ENCODE results near the gene VGF.
"Not testable (repeated sequence)": the region's sequence is repeated elsewhere in the genome, so short reads cannot be mapped to it uniquely, and the experiment has no call there.

The VGF gene

GRCh38 chr7:101206665-101207042 lies 41.3 kb upstream of the VGF start:
- TF ChIP-seq CTCF (IDR thresholded peaks at IDR 0.05; ENCODE audit: control extremely low read depth, extremely low read depth, low read depth, missing control alignments) = no peak
- no peak for DNase-seq (ENCODE audit: extremely low spot score)
- POLR2A ChIA-PET = no interaction called here
- CTCF ChIA-PET = interaction anchor here (2.9 kb wide), 1 partner anchor 10 kb away, joined by 9 read pairs; the partner anchor contains the start of genes PLOD3 and ZNHIT1

- ChIA-PET CTCF (interaction anchor here (2.9 to 5.9 kb wide), 2 partner anchors 11 to 14 kb away, joined by 9 to 41 read pairs; partner anchors contain the start of genes PLOD3 and ZNHIT1), POLR2A (no interaction called here)
- no peak for DNase-seq (ENCODE audit: extremely low spot score)
- TF ChIP-seq CTCF (IDR thresholded peaks at IDR 0.05; ENCODE audit: control extremely low read depth, extremely low read depth, low read depth, missing control alignments) = no peak
These were observed 40.7 kb upstream of the VGF start for GRCh38 chr7:101205901-101206664.

GRCh38 chr7:101203740-101204738 lies 38.7 kb upstream of the VGF start:
- CTCF ChIA-PET = interaction anchor here (0.8 to 5.9 kb wide), 5 partner anchors 12 to 127 kb away, joined by 3 to 41 read pairs (median 6); partner anchors contain the start of genes PLOD3 and ZNHIT1
- POLR2A ChIA-PET = not testable (repeated sequence)

GRCh38 chr7:101202603-101202918 lies 37.2 kb upstream of the VGF start:
- POLR2A ChIA-PET = no interaction called here
- CTCF ChIA-PET = interaction anchor here (0.8 to 5.9 kb wide), 4 partner anchors 10 to 59 kb away, joined by 3 to 41 read pairs (median 5); no protein-coding TSS in a partner anchor
- DNase-seq (ENCODE audit: extremely low spot score) = no peak
- no peak for TF ChIP-seq CTCF (IDR thresholded peaks at IDR 0.05; ENCODE audit: control extremely low read depth, extremely low read depth, low read depth, missing control alignments)

More at GRCh38 chr7:101203740-101204738, 38.7 kb upstream of the VGF start:
- not testable (repeated sequence) for DNase-seq (ENCODE audit: extremely low spot score)

- CTCF ChIA-PET = interaction anchor here (0.8 to 5.9 kb wide), 3 partner anchors 10 to 58 kb away, joined by 3 to 41 read pairs (median 7); no protein-coding TSS in a partner anchor
- POLR2A ChIA-PET = no interaction called here
- no peak for DNase-seq (ENCODE audit: extremely low spot score)
- TF ChIP-seq CTCF (IDR thresholded peaks at IDR 0.05; ENCODE audit: control extremely low read depth, extremely low read depth, low read depth, missing control alignments) = no peak
These were observed 36.6 kb upstream of the VGF start for GRCh38 chr7:101201695-101202602.

GRCh38 chr7:101200862-101201599 lies 35.7 kb upstream of the VGF start, which contains the start of gene MOGAT3:
MOGAT3 (minus strand) TSS chr7:101201036; CDS start chr7:101200854, 182 bp downstream.
- POLR2A ChIA-PET = no interaction called here
- TF ChIP-seq CTCF (IDR thresholded peaks at IDR 0.05; ENCODE audit: control extremely low read depth, extremely low read depth, low read depth, missing control alignments) = no peak
- no peak for DNase-seq (ENCODE audit: extremely low spot score)
- CTCF ChIA-PET = interaction anchor here (0.8 to 5.9 kb wide), 3 partner anchors 9 to 90 kb away, joined by 3 to 41 read pairs (median 3); no protein-coding TSS in a partner anchor

Measured in GM10248 (cell line).